Osteoblast (primary cell): Measurements from ENCODE around the gene ARL8A. TPM values are rescaled to one million over a fixed set of nuclear protein-coding genes. Genes with fewer than 3 reads are reported as not detected.
A peak's percentile ranks its signal among the peaks of the same experiment; 100 is the strongest.
"Not testable (repeated sequence)": the region's sequence is repeated elsewhere in the genome, so short reads cannot be mapped to it uniquely, and the experiment has no call there.

ENCODE experiments used
- DNase-seq: peaks from one replicate; pipeline ENCODE4 v3.0.0; 2011; ENCODE audit warnings: low spot score, mixed read lengths; ENCODE audit not compliant: insufficient read length; ENCODE audit errors: missing footprints
- H2AFZ ChIP-seq: 2 replicates; pipeline ENCODE4 v1.6.0; 2011; ENCODE audit warnings: mild to moderate bottlenecking, low read length
- H3K27ac ChIP-seq: 2 replicates; pipeline ENCODE4 v1.5.1; 2011; ENCODE audit warnings: mild to moderate bottlenecking, low read depth, low read length, moderate library complexity
- H3K27me3 ChIP-seq: 2 replicates; pipeline ENCODE4 v1.6.0; 2012; ENCODE audit warnings: mild to moderate bottlenecking, control low read depth, inconsistent platforms, low read length, moderate library complexity; ENCODE audit not compliant: insufficient read depth
- H3K36me3 ChIP-seq: 2 replicates; pipeline ENCODE4 v1.5.1; 2011; ENCODE audit warnings: mild to moderate bottlenecking, low read length, control low read depth, moderate library complexity; ENCODE audit not compliant: insufficient read depth
- H3K4me1 ChIP-seq: 2 replicates; pipeline ENCODE4 v1.5.1; 2011; ENCODE audit warnings: mild to moderate bottlenecking, low read length, control low read depth, moderate library complexity; ENCODE audit not compliant: insufficient read depth
- H3K4me2 ChIP-seq: 2 replicates; pipeline ENCODE4 v1.6.0; 2011; ENCODE audit warnings: mild to moderate bottlenecking, low read length; ENCODE audit not compliant: insufficient read depth
- H3K4me3 ChIP-seq: fragments of 200-600 bp; sonication (generic); 3 replicates; pipeline ENCODE4 v1.5.1; 2012; ENCODE audit warnings: mild to moderate bottlenecking, low read length, inconsistent platforms; ENCODE audit not compliant: insufficient read depth
- H3K79me2 ChIP-seq: 2 replicates; pipeline ENCODE4 v1.6.0; 2012; ENCODE audit warnings: mild to moderate bottlenecking, low read length, control low read depth, inconsistent platforms; ENCODE audit not compliant: insufficient read depth
- H3K9me3 ChIP-seq: 2 replicates; pipeline ENCODE4 v1.5.1; 2011; ENCODE audit warnings: low read depth, low read length, control low read depth
- H4K20me1 ChIP-seq: 2 replicates; pipeline ENCODE4 v1.6.0; 2012; ENCODE audit warnings: mild to moderate bottlenecking, low read length, control low read depth; ENCODE audit not compliant: insufficient read depth
- total RNA-seq: library from RNA; depleted of rRNA; stranded (reverse); fragments of >200 nt; gene quantifications from 2 replicates; pipeline ENCODE4 v1.2.3, GENCODE V29; 2012
- TF ChIP-seq, protein P1 (sequence below): IDR thresholded peaks from 2 replicates; pipeline ENCODE4 v1.5.1; 2011; ENCODE audit warnings: mild to moderate bottlenecking, low read depth, low read length, moderate library complexity; ENCODE audit errors: extremely low read depth

The ARL8A gene
- total RNA-seq, 1 donor, result 24.2 TPM

- no peak for DNase-seq
- Histone ChIP-seq H3K4me1 (peaks cover 6% of the 10 kb centered on the region), H3K79me2 (no peaks in the 10 kb centered on the region), H3K4me2 (no peak overlapping the region), H3K4me3 (no peak overlapping the region), H4K20me1 (no peaks in the 10 kb centered on the region), H2AFZ (no peak overlapping the region), H3K9me3 (no peaks in the 10 kb centered on the region), H3K27me3 (peaks cover 38% of the 10 kb centered on the region), H3K27ac (no peak overlapping the region), H3K36me3 (no peaks in the 10 kb centered on the region)
- TF ChIP-seq, protein P1, sequence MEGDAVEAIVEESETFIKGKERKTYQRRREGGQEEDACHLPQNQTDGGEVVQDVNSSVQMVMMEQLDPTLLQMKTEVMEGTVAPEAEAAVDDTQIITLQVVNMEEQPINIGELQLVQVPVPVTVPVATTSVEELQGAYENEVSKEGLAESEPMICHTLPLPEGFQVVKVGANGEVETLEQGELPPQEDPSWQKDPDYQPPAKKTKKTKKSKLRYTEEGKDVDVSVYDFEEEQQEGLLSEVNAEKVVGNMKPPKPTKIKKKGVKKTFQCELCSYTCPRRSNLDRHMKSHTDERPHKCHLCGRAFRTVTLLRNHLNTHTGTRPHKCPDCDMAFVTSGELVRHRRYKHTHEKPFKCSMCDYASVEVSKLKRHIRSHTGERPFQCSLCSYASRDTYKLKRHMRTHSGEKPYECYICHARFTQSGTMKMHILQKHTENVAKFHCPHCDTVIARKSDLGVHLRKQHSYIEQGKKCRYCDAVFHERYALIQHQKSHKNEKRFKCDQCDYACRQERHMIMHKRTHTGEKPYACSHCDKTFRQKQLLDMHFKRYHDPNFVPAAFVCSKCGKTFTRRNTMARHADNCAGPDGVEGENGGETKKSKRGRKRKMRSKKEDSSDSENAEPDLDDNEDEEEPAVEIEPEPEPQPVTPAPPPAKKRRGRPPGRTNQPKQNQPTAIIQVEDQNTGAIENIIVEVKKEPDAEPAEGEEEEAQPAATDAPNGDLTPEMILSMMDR, result no peak
Observed at GRCh38 chr1:202182040-202182877, 37.7 kb upstream of the ARL8A start.

DNA sequence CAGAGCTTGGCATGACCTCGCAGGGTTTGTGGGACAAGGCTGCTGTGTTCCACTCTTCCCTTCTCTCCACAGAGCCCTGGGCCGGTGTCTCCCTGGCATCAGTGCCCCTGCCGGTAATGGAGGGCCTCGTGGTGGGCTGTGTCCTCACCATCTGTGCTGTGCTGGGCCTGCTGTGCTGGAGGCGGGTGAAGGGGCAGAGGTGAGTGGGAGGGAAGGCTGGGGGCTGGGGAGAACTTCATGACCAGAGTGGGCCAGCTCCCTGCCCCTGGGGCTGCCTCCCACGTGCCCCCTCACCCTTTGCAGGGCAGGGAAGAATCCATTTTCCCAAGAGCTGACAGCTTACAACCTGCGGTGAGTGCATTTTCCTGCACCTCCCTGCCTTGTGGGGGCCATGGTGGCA, 37.0 kb upstream of the ARL8A start:
- TF ChIP-seq, protein P1, result no peak
- Histone ChIP-seq H4K20me1 (no peaks in the 10 kb centered on the region), H3K4me2 (no peak overlapping the region), H3K27me3 (peaks cover 38% of the 10 kb centered on the region), H3K4me3 (no peak overlapping the region), H3K4me1 (peaks cover 6% of the 10 kb centered on the region), H3K9me3 (no peaks in the 10 kb centered on the region), H3K79me2 (no peaks in the 10 kb centered on the region), H2AFZ (no peak overlapping the region), H3K36me3 (no peaks in the 10 kb centered on the region), H3K27ac (no peak overlapping the region)
- DNase-seq, result peak; percentile 78

DNA sequence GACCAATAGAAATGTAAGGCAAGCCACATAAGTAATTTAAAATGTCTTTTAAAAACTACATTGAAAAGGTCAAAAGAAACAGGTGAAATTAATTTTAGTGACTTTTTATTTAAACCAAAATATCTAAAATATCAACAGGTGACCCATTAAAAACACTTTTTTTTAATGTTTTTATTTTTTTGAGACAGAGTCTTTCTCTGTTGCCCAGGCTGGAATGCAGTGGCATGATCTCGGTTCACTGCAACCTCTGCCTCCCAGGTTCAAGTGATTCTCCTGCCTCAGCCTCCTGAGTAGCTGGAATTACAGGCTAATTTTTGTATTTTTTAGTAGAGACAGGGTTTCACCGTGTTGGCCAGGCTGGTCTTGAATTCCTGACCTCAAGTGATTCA, 36.2 kb upstream of the ARL8A start:
- not testable (repeated sequence) for H3K9me3 ChIP-seq, H3K36me3 ChIP-seq, H4K20me1 ChIP-seq, H3K27ac ChIP-seq, H3K4me3 ChIP-seq, H3K4me2 ChIP-seq, H3K79me2 ChIP-seq, DNase-seq, H2AFZ ChIP-seq, H3K4me1 ChIP-seq
- peaks cover 38% of the 10 kb centered on the region for H3K27me3 ChIP-seq

DNA sequence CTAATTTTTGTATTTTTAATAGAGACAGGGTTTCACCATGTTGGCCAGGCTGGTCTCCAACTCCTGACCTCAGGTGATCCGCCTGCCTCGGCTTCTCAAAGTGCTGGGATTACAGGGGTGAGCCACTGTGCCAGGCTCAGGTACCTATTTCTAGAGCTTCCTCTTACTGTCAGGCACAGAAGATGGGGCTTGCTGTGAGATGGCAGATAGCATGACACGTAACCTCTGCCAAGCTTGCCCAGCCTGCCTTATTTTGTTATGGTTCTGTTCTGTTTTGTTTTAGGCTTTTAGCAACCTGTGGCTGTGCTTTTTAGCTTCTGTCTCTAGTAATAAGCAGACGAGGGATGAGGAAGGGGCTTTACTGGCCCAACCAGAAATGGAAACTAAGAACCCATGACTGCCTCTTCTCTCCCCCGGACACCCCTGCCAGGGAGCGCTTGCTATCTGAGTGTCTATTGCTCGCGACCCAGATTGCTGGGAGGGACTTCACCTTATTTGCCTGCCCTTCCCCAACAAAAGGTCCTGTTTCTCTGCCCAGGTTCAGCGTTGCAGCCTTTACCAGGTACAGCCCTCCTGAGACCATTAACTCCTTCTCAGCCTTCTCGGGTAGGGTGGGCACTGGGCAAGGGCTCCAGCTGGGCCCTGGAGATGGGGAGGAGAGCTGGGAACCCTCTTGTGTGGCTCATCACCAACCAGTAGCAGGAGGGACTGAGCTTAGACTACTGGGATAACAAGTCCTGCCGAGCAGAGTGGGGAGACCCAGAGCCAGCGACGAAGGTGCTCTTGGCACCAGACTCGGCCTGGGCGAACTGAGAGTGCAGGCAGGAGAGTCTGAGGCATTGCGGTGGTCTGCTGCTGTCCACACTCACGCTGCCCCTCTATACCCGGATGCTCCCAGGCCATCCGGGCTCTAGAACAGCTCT, 35.6 kb upstream of the ARL8A start:
- no peak overlapping the region for H3K4me3 ChIP-seq
- TF ChIP-seq, protein P1, result no peak
- DNase-seq, result no peak
- no peaks in the 10 kb centered on the region for H3K36me3 ChIP-seq
- peaks cover 38% of the 10 kb centered on the region for H3K27me3 ChIP-seq
- no peaks in the 10 kb centered on the region for H4K20me1 ChIP-seq
- no peak overlapping the region for H3K27ac ChIP-seq
- peaks cover 4% of the 10 kb centered on the region for H3K4me1 ChIP-seq
- no peak overlapping the region for H3K4me2 ChIP-seq
- H3K79me2 ChIP-seq, result no peaks in the 10 kb centered on the region
- no peak overlapping the region for H2AFZ ChIP-seq
- H3K9me3 ChIP-seq, result no peaks in the 10 kb centered on the region
